ENCODE data around the gene PPP1R12C.

The PPP1R12C gene

DNA sequence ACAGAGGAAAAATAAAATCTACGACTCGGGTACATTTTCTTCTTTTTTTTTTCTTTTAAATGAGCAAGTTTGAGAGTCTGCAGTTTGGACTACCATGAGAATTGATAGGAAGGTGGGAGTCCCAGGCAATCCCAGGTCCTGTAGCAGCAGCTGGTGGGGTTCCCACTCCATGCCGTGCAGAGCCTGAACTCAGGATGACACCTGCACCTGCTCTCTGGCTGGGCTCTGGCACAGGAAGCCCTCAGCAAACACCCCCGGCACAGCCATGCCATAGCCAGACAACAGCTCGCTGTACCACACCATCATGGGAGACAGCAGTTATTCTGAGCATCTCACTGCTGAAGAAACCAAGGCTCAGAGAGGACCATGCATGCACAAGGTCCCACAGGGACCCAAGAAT lies 73.2 kb downstream of the PPP1R12C start:
- DNase-seq (ENCODE audit: low spot score): no peak

DNA sequence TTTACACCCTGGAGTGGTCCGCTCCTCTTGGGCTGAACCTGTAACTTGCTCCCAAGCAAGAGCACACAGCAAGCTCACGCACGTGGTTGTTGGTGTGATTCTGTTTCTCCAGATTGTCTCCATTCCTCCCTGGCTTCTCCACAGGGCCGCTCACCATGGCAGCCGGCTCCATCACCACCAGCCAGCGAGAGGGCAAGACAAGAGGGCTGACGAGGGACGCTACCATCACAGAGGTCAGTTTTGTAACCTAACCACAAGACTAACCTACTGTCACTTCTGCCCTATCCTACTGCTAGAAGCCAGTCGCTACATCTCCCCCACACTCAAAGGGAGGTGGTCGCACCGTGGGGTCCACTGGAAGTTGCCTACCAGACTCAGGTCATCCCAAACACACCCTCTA lies 74.7 kb downstream of the PPP1R12C start:
- no peak for DNase-seq (ENCODE audit: low spot score)

DNA sequence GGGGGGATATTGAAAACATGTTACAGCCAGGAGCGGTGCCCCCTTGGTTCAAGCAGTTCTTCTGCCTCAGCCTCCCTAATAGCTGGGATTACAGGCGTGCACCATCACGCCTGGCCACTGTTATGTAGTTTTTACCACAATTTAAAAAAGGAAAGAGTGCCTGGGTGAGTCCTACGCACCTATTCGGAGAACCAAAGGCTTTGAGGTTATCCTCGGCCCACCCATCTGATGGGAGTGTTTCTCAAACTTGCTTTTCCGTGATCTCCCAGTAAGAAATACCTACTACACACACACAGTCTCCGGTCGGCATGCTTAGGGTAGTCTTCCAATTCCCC lies 75.1 kb downstream of the PPP1R12C start:
- no peak for DNase-seq (ENCODE audit: low spot score)

DNA sequence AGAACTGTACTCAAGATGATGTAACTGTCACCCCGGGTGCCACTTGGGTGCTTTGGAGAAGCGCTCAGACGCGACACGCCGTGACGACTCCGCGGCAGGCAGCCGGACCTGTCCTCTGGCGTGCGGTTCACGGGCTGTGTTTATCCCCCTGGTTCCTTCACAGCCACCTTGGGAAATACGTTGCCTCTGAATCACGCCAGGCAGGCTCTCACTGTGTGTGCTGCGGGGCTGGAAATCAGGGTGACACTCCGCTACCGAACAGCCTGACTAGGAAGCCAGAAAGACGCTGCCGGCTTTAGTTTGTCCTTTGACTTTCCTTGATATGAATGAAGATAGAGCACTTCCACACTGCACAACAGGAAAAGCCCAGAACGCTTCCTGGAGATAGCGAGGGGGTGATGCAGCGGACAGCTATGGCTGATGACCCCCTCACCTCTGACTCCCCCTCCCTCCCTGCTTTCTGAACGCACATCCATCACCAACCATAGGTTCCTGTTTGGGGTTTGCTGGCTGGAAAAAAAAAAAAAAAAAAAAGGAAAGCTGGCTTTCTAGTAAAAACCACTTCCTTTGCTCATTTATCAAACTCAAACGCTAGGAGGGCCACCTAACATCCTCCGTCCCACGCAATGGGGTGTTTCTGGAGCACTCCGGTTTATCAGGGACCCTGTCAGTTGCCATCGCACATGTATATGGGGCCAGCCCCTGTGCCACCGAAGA lies 75.7 kb downstream of the PPP1R12C start:
- DNase-seq (ENCODE audit: low spot score): no peak

DNA sequence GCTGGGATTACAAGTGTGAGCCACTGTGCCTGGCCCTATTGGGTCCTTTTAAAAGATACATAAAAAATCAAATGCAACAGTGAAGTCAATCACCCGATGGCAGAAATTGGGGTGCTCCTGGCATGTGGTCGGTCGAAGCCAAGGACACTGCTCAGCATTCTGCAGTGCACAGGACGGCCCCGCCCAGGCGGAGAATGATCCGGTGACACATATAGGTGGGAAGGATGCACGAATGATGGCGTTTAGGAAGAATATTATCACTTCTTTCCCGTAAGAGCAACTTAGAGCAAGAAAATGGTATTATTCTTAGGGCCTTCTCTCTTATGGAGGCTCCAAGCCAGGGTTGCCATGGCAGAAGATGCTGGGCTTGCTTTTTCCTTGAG lies 76.2 kb downstream of the PPP1R12C start:
- no peak for DNase-seq (ENCODE audit: low spot score)
